Measurements from ENCODE around the gene BCAR3.

DNA sequence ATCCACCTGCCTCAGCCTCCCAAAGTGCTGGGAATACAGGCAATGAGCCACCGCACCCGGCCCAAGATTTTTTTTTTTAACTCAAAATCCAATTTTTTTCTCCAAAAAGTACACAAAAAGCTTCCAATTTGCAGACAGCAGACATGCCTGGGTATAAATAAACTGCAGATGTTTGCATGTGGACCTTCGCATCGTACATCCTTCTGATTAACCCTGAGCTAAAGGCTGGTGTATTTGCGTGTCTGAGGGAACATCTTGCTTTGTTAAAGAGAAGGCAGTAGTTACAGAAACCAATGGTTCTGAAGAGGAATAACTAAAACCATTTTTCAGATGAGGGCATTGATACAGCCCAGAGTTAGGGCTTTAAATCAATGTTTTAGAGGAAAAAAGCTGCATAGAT is 12.7 kb downstream of the BCAR3 start:
- TF ChIP-seq, protein P1, sequence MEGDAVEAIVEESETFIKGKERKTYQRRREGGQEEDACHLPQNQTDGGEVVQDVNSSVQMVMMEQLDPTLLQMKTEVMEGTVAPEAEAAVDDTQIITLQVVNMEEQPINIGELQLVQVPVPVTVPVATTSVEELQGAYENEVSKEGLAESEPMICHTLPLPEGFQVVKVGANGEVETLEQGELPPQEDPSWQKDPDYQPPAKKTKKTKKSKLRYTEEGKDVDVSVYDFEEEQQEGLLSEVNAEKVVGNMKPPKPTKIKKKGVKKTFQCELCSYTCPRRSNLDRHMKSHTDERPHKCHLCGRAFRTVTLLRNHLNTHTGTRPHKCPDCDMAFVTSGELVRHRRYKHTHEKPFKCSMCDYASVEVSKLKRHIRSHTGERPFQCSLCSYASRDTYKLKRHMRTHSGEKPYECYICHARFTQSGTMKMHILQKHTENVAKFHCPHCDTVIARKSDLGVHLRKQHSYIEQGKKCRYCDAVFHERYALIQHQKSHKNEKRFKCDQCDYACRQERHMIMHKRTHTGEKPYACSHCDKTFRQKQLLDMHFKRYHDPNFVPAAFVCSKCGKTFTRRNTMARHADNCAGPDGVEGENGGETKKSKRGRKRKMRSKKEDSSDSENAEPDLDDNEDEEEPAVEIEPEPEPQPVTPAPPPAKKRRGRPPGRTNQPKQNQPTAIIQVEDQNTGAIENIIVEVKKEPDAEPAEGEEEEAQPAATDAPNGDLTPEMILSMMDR (IDR thresholded peaks at IDR 0.05), result no peak
- TF ChIP-seq POLR2A (IDR thresholded peaks at IDR 0.05) (no peak), POLR2AphosphoS5 (IDR thresholded peaks at IDR 0.05; ENCODE audit: insufficient read depth in 1 of 2, low read depth in 1 of 2) (no peak)

Measured in vagina (tissue), 2 donors.